ENCODE data around the gene TGFBR2. TPM values are rescaled to one million over a fixed set of nuclear protein-coding genes. Genes with fewer than 3 reads are reported as not detected.

Gene TGFBR2
- total RNA-seq, 2 donors from 2014 or later, result 91.8 to 143 TPM

DNA sequence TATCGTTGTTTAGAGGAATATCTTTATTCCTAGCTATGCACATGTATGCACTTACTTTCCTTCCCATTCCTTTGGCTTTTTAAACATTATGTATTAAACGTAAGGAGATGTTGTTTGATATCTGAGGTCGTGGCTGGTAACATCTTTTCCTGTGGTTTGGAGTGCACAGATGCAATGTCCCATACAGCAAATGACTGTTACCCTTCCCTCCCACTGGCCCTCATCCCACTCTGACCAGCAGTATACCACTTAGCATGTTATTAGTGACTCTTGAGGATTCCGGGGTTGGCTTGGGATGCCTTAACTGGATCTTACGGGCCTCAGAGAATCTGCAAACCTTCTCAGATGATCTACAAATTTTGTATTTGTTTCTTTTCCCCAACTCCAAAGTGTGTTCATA is 34.5 kb downstream of the TGFBR2 start:
- Histone ChIP-seq H3K27ac (no peak overlapping the region), H3K4me3 (no peak overlapping the region), H3K9me3 (no peaks in the 10 kb centered on the region), H3K36me3 (replicated peaks in 1 of 2; ENCODE audit: insufficient read depth in 1 of 2, low read depth in 2 of 2) (peaks cover 0 to 5% of the 10 kb centered on the region in 2 donors), H3K4me1 (peaks cover 37% of the 10 kb centered on the region), H3K27me3 (no peaks in the 10 kb centered on the region)
- no peak for TF ChIP-seq POLR2A (IDR thresholded peaks at IDR 0.05)
- 76 to 81% methylated on average over 5 of the region's 5 CpGs for WGBS, 2 donors
- intact Hi-C loops (cut with DNase I), result no loop called here
- ATAC-seq (no peak), DNase-seq (no peak)

DNA sequence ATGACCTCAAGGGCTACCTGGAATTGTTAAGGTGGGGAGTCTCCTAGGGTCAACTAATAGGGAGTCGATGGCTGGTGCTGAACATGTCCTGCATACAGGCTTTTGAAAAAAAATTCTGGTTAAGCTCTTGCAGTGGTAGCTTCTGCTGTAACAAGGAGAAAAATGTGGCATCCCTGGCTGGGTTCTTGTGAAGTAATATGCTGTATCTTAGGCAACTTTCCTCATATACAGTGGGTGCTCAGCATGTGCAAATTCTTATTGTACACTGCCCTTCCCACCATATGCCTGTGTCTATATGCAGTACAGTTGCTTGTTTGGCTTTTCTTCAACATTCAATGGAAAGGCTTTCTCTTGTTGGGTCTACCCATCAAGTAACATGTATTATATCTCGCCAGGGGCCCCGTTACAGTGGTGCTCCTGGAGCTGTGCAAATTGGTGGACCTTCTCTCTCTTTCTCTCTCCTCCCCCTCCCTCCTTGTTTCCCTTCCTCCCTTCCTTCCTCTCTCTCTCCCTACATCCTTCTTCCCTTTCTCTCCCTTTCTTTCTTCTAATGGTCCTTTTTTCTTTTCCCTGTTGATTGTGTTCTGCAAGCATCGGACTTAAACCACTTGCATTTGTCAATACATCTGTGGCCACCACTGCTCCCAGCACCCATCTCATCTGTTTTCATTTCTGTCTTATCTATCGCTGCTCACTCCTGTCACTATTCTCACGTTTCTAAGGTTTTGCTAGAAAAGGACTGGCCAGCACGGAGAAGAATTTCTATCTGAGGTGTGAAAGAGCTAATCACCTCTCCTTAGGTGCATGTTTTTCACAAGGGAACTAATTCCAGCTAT is 35.2 kb downstream of the TGFBR2 start:
- H3K36me3 ChIP-seq (replicated peaks in 1 of 2; ENCODE audit: insufficient read depth in 1 of 2, low read depth in 2 of 2), result peaks cover 0 to 8% of the 10 kb centered on the region in 2 donors
- H3K9me3 ChIP-seq, result no peaks in the 10 kb centered on the region
- DNase-seq (no peak), ATAC-seq (no peak)
- 46 to 55% methylated on average over 7 of the region's 7 CpGs for WGBS, 2 donors
- no peak for TF ChIP-seq POLR2A (IDR thresholded peaks at IDR 0.05)
- TF ChIP-seq, protein P1, sequence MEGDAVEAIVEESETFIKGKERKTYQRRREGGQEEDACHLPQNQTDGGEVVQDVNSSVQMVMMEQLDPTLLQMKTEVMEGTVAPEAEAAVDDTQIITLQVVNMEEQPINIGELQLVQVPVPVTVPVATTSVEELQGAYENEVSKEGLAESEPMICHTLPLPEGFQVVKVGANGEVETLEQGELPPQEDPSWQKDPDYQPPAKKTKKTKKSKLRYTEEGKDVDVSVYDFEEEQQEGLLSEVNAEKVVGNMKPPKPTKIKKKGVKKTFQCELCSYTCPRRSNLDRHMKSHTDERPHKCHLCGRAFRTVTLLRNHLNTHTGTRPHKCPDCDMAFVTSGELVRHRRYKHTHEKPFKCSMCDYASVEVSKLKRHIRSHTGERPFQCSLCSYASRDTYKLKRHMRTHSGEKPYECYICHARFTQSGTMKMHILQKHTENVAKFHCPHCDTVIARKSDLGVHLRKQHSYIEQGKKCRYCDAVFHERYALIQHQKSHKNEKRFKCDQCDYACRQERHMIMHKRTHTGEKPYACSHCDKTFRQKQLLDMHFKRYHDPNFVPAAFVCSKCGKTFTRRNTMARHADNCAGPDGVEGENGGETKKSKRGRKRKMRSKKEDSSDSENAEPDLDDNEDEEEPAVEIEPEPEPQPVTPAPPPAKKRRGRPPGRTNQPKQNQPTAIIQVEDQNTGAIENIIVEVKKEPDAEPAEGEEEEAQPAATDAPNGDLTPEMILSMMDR (IDR thresholded peaks at IDR 0.05), result no peak
- H3K4me1 ChIP-seq, result peaks cover 37% of the 10 kb centered on the region
- peak overlapping the region in 1 of 4 donors; percentile 8 for H3K27ac ChIP-seq
- intact Hi-C loops (cut with DNase I), result no loop called here
- H3K27me3 ChIP-seq, result no peaks in the 10 kb centered on the region
- no peak overlapping the region for H3K4me3 ChIP-seq

DNA sequence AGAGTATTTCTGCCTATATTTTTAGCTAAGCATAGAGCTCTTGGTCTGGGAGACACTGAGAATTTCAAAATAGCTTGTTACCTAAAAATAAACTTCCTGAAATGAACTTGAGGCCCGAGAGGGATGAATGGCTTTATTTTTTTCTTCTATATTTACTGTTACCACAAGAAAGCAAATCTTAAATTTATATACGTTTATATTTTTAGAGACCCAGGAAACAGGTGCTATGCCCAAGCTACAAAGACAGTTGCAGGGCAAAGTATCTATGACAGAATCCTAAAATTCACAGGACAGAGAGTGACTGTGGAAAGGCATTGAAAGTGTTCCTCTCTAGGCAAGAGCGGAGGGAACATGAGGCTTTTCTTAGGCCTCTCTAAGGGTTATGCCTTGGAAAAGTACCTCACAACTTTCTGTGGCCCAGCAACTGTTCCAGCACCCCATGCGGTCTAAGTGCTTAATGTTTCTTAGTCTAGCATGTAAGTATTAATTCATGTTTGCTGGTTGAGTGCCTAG is 36.5 kb downstream of the TGFBR2 start:
- peak overlapping the region in 1 of 4 donors; percentile 13 for H3K27ac ChIP-seq

DNA sequence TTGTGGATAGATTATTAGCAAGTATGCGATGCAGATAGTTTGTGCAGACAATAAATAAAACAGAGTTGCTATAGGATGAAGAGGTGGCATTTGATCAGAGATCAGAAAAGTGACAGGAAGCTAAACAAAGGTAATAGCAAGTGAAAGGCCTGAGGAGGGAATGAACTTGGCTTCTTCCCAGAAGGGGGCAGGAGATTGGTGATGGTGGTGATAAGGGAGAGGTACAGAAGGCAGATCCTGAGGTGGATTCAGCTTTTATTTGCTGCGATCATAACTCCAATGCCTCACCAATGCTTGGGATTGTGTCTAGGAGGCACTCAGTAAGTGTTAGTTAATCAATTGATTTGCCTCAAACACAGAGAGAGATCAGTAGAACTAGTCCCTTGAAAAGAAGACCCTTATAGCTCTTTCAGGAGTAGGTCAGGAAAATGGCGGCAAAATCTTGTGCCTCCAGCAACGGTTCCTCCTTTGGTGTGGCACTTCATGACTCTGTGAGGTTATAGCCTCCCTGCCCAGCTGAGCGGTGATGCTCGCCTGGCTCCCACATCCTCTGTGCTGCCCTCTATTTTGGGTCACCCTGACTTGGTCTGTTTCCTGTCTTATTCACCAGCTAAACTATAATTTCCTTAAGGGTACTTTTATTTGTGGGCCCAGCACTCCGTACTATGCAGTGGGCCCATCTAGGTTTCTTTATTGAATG is 37.5 kb downstream of the TGFBR2 start:
- H3K27ac ChIP-seq, result peak overlapping the region in 2 of 4 donors; percentile 14 to 51
- no peak overlapping the region for H3K4me3 ChIP-seq
- 82 to 90% methylated on average over 7 of the region's 7 CpGs for WGBS, 2 donors
- DNase-seq, result no peak
- H3K27me3 ChIP-seq, result no peaks in the 10 kb centered on the region
- H3K4me1 ChIP-seq, result peaks cover 40% of the 10 kb centered on the region
- TF ChIP-seq POLR2A (IDR thresholded peaks at IDR 0.05), result no peak
- TF ChIP-seq, protein P1 (IDR thresholded peaks at IDR 0.05), result no peak
- no peaks in the 10 kb centered on the region for H3K9me3 ChIP-seq
- ATAC-seq, result no peak
- intact Hi-C loops (cut with DNase I), result no loop called here
- peaks cover 0 to 10% of the 10 kb centered on the region in 2 donors for H3K36me3 ChIP-seq (replicated peaks in 1 of 2; ENCODE audit: insufficient read depth in 1 of 2, low read depth in 2 of 2)

More for the DNA sequence above, 36.5 kb downstream of the TGFBR2 start:
- no peak for ATAC-seq
- Histone ChIP-seq H3K4me3 (no peak overlapping the region), H3K36me3 (replicated peaks in 1 of 2; ENCODE audit: insufficient read depth in 1 of 2, low read depth in 2 of 2) (peaks cover 0 to 8% of the 10 kb centered on the region in 2 donors), H3K9me3 (no peaks in the 10 kb centered on the region), H3K27me3 (no peaks in the 10 kb centered on the region), H3K4me1 (peaks cover 39% of the 10 kb centered on the region)
- 52 to 59% methylated on average over 4 of the region's 4 CpGs for WGBS, 2 donors
- DNase-seq, result no peak
- intact Hi-C loops (cut with DNase I), result no loop called here
- no peak for TF ChIP-seq POLR2A (IDR thresholded peaks at IDR 0.05)
- TF ChIP-seq, protein P1 (IDR thresholded peaks at IDR 0.05), result no peak

DNA sequence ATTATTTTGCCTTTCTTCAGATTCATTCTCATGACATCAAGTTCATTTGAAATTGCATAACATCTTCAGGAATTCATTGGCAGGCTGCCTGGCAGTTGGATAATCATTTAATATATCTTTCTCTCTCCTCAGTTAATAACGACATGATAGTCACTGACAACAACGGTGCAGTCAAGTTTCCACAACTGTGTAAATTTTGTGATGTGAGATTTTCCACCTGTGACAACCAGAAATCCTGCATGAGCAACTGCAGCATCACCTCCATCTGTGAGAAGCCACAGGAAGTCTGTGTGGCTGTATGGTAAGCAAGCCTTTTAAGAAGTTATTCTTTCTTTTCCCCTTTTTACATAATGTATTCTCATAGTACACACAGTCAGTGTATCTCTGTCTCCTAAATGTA is 38.2 kb downstream of the TGFBR2 start:
- ATAC-seq, result peak; percentile 33
- DNase-seq, result peak; percentile 23 to 53 (median 44)
- Histone ChIP-seq H3K9me3 (no peaks in the 10 kb centered on the region), H3K4me1 (peaks cover 36% of the 10 kb centered on the region), H3K27ac (peak overlapping the region in 2 of 4 donors; percentile 14 to 51), H3K4me3 (no peak overlapping the region), H3K27me3 (no peaks in the 10 kb centered on the region), H3K36me3 (replicated peaks in 1 of 2; ENCODE audit: insufficient read depth in 1 of 2, low read depth in 2 of 2) (peaks cover 0 to 10% of the 10 kb centered on the region in 2 donors)
- intact Hi-C loops (cut with DNase I), result no loop called here
- WGBS, 2 donors, result 0 to 3% methylated on average over 2 of the region's 2 CpGs
- TF ChIP-seq, protein P1 (IDR thresholded peaks at IDR 0.05), result no peak
- no peak for TF ChIP-seq POLR2A (IDR thresholded peaks at IDR 0.05)
